Peyer's patch (tissue), 4 donors: Measurements from ENCODE around the gene SYNE3. TPM values are rescaled to one million over a fixed set of nuclear protein-coding genes. Genes with fewer than 3 reads are reported as not detected.

Experiments used
- DNase-seq, 3 donors: peaks; one replicate each; pipeline ENCODE4 v3.0.0-alpha.2; 2017 to 2019
- H3K27ac ChIP-seq, 4 donors: fragments of 200-600 bp; sonication (generic); one replicate each; pipeline ENCODE4 v1.5.1; 2016 to 2019
- H3K27me3 ChIP-seq, 2 donors: fragments of 200-600 bp; sonication (generic); one replicate each; pipeline ENCODE4 v1.5.1; 2019
- H3K36me3 ChIP-seq, 3 donors: fragments of 200-600 bp; sonication (generic); one replicate each; pipeline ENCODE4 v1.5.1; 2016 to 2019
- H3K4me1 ChIP-seq, 4 donors: fragments of 200-600 bp; sonication (generic); one replicate each; pipeline ENCODE4 v1.5.1; 2016 to 2019
- H3K4me3 ChIP-seq, 4 donors: fragments of 200-600 bp; sonication (generic); 1 replicate in 3 of 4; 2 replicates in 1 of 4; pipeline ENCODE4 v1.5.1; 2016 to 2019; ENCODE audit warnings: mild to moderate bottlenecking in 1 of 4
- H3K9me3 ChIP-seq, 4 donors: fragments of 200-600 bp; sonication (generic); one replicate each; pipeline ENCODE4 v1.5.1; 2016 to 2019; ENCODE audit warnings: mild to moderate bottlenecking in 1 of 4
- POLR2A ChIP-seq, 2 donors: fragments of 450-650 bp; IDR thresholded peaks; one replicate each; pipeline ENCODE4 v1.5.1; 2017; ENCODE audit warnings: antibody characterized with exemption in 2 of 2, mild to moderate bottlenecking in 2 of 2, moderate library complexity in 2 of 2
- small RNA-seq, 2 donors: library from RNA; depleted of rRNA; stranded (forward); fragments of <200 nt; gene quantifications; one replicate each; pipeline ENCODE3, GENCODE V24; 2016
- total RNA-seq, 4 donors: library from RNA; depleted of rRNA; stranded (reverse); fragments of >200 nt; gene quantifications; one replicate each; pipeline ENCODE4 v1.1.0, GENCODE V29; 2016
- TF ChIP-seq, protein P1 (sequence below), 6 experiments: fragments of 450-650 bp in 4 of 6; fragments of 200-600 bp in 2 of 6; sonication (generic) in 1 of 6; IDR thresholded peaks; one replicate each; pipeline ENCODE4 v1.5.1; 2017 to 2019; ENCODE audit warnings: antibody characterized with exemption in 6 of 6, mild to moderate bottlenecking in 3 of 6, moderate library complexity in 1 of 6

SYNE3 gene
- total RNA-seq, 4 donors from 2014 or later, result 7.2 to 35.5 (median 13.1) TPM

DNA sequence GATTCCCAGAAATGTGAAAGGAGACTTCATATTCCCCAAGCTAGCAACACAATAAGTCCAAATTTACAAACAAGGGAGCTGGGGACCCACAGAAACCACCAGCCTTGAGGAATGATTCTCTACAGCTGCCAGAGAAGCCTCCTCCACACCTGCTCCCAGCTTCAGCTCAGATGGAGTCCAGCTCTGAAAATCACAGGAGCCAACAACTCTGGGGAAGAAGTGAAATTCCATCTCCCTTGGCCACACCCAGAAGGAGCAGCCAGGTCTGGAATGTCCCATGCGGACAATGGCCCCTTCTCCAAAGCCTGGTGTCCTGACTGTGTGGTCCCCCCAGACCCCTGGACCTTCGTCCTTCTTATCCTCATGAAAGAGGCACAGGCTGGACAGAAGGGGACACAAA lies 45.4 kb downstream of the SYNE3 start:
- Histone ChIP-seq H3K36me3 (peaks cover 0 to 18% (median 0%) of the 10 kb centered on the region in 3 donors), H3K9me3 (no peaks in the 10 kb centered on the region), H3K27me3 (no peaks in the 10 kb centered on the region), H3K4me1 (peaks cover 0 to 19% (median 2%) of the 10 kb centered on the region in 4 donors), H3K4me3 (no peak overlapping the region), H3K27ac (no peak overlapping the region)
- no peak for TF ChIP-seq POLR2A (IDR thresholded peaks at IDR 0.05)
- DNase-seq, result no peak

DNA sequence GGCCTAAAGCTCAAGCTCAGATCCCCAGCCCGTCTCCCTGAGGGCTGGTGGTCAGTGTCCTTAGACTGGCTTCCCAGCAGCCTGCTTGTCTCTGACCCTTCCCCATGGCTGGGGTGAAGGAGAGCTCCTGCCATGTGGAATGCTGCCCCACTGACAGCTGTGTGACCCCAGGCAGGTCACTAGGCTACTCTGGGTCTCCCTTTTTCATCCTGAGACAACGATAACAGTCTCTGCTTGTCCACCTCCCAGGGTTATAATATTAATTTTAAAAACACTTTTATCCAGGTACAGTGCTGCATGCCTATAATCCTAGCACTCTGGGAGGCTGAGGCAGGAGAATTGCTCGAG lies 47.3 kb downstream of the SYNE3 start:
- H3K9me3 ChIP-seq, result no peaks in the 10 kb centered on the region
- H3K27ac ChIP-seq, result peak overlapping the region in 3 of 4 donors; percentile 18 to 89 (median 79)
- no peak for DNase-seq
- H3K36me3 ChIP-seq, result peaks cover 0 to 15% (median 0%) of the 10 kb centered on the region in 3 donors
- TF ChIP-seq, protein P1, sequence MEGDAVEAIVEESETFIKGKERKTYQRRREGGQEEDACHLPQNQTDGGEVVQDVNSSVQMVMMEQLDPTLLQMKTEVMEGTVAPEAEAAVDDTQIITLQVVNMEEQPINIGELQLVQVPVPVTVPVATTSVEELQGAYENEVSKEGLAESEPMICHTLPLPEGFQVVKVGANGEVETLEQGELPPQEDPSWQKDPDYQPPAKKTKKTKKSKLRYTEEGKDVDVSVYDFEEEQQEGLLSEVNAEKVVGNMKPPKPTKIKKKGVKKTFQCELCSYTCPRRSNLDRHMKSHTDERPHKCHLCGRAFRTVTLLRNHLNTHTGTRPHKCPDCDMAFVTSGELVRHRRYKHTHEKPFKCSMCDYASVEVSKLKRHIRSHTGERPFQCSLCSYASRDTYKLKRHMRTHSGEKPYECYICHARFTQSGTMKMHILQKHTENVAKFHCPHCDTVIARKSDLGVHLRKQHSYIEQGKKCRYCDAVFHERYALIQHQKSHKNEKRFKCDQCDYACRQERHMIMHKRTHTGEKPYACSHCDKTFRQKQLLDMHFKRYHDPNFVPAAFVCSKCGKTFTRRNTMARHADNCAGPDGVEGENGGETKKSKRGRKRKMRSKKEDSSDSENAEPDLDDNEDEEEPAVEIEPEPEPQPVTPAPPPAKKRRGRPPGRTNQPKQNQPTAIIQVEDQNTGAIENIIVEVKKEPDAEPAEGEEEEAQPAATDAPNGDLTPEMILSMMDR (IDR thresholded peaks at IDR 0.05), result no peak
- TF ChIP-seq POLR2A (IDR thresholded peaks at IDR 0.05), result no peak
- no peaks in the 10 kb centered on the region for H3K27me3 ChIP-seq
- peaks cover 0 to 19% (median 2%) of the 10 kb centered on the region in 4 donors for H3K4me1 ChIP-seq
- no peak overlapping the region for H3K4me3 ChIP-seq

DNA sequence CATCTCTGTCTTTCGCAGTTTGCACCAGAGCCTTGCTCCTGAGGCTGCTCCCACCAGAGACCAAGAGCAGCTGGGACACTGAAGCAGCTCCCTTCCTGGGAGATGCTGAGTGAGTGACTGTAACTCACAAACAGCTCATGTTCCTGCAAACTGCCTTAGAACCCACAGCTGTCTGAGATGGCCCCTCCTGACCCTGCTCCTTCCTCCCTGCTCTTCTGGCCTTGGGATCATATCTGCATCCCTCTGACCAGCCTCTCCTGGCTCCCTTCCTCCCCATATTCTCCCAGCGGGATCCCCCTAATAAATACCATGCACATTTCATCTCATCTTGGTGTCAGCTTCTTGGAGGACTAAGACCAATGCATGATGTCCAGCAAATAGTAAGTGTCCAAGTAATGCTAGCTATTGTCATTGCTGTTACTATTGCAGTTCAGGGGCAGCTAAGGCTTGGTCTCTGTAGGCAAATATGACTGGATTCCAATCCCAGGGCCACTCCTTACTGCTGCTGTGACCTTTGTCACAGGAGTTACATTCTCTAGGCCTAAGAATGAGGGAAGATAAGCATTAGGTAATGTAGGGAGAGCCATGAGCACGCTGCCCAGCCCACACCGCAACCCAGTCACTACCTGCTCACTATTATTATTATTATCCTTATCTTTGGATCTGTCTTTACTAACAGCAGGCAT lies 47.9 kb downstream of the SYNE3 start:
- peaks cover 0 to 15% (median 0%) of the 10 kb centered on the region in 3 donors for H3K36me3 ChIP-seq
- no peaks in the 10 kb centered on the region for H3K9me3 ChIP-seq
- H3K27ac ChIP-seq, result peak overlapping the region in 3 of 4 donors; percentile 64 to 89 (median 79)
- peaks cover 0 to 24% (median 2%) of the 10 kb centered on the region in 4 donors for H3K4me1 ChIP-seq
- no peak overlapping the region for H3K4me3 ChIP-seq
- H3K27me3 ChIP-seq, result no peaks in the 10 kb centered on the region
- peak in 1 of 2 donors; percentile 33 for TF ChIP-seq POLR2A (IDR thresholded peaks at IDR 0.05)
- TF ChIP-seq, protein P1 (IDR thresholded peaks at IDR 0.05), result no peak
- DNase-seq, result peak in 2 of 3 donors; percentile 73 to 84

DNA sequence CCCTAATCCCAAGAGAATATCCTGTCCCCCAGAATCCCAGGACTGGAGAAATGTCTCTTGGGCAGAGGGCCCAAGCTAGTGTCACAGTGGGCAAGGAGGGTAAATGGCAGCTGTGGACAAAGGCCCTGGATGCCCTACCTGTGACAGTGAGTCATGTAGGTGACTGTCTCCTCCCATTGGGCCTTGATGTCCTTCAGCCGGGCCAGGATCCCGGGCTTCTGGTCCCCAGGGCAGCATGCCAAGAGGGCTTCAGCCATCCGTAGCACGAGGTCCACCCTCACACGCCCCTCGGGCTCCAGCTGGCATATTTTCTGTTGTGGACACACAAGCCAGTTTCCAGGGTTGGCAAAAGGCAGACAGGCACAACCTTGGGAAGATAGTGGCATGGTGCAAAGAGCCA lies 48.8 kb downstream of the SYNE3 start:
- Histone ChIP-seq H3K9me3 (no peaks in the 10 kb centered on the region), H3K4me1 (peaks cover 0 to 33% (median 5%) of the 10 kb centered on the region in 4 donors), H3K27me3 (no peaks in the 10 kb centered on the region), H3K27ac (peak overlapping the region in 3 of 4 donors; percentile 64 to 89 (median 79)), H3K4me3 (no peak overlapping the region), H3K36me3 (peaks cover 0 to 15% (median 0%) of the 10 kb centered on the region in 3 donors)
- TF ChIP-seq, protein P1 (IDR thresholded peaks at IDR 0.05), result no peak
- no peak for TF ChIP-seq POLR2A (IDR thresholded peaks at IDR 0.05)
- peak in 1 of 3 donors; percentile 69 for DNase-seq

DNA sequence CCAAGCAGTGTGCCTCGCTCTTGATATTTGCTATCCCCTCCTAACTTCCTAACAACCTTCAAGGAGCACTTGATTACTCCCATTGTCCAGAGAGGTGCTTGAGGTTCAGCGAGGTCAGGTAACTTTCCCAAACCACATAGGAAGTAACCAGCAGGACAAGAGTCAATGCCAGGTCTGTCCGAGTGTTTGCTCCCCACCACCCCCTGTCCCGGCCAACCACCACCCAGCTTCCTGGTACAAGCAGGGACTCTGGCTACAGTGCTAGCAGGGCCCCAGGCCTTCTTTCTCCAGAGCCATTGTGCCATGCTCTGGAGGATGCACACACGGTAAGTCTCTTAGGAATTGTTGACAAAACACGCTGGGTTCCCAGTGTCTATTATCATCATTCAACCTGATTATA lies 49.2 kb downstream of the SYNE3 start:
- Histone ChIP-seq H3K9me3 (no peaks in the 10 kb centered on the region), H3K36me3 (peaks cover 0 to 11% (median 0%) of the 10 kb centered on the region in 3 donors), H3K27me3 (no peaks in the 10 kb centered on the region), H3K4me3 (no peak overlapping the region), H3K4me1 (peaks cover 0 to 37% (median 5%) of the 10 kb centered on the region in 4 donors), H3K27ac (peak overlapping the region in 1 of 4 donors; percentile 89)
- no peak for TF ChIP-seq POLR2A (IDR thresholded peaks at IDR 0.05)
- no peak for DNase-seq

Small RNAs within 50 kb of the gene (small RNA-seq; reads per million reads assigned to genes)
- gene SCARNA13, result 2.2 to 2.6 reads per million in 2 donors

Other genes starting within 250 kb of the SYNE3 start
- 10 to 100 TPM; 18.7 to 38.8 (median 36.4) TPM for gene CLMN, start 196.7 kb downstream of the SYNE3 start, total RNA-seq
- 10 to 100 TPM; 24.8 to 42.7 (median 29.5) TPM for gene GLRX5, start 18.4 kb upstream of the SYNE3 start, total RNA-seq
- not detected for gene TCL1B, start 169.8 kb upstream of the SYNE3 start, total RNA-seq
- 10 to 100 TPM in 1 of 4 donors, 1 to 10 TPM in 1, not detected in 2; 3.2 to 14.9 TPM for gene TCL1A, start 197.5 kb upstream of the SYNE3 start, total RNA-seq